ENCODE measurements around the gene CST4.
"Not testable (repeated sequence)": the region's sequence is repeated elsewhere in the genome, so short reads cannot be mapped to it uniquely, and the experiment has no call there.

The CST4 gene

GRCh38 chr20:23673209-23673608, 15.6 kb downstream of the CST4 start:
- no peak overlapping the region for H3K4me3 Mint-ChIP-seq
- ATAC-seq (no peak), DNase-seq (ENCODE audit: low spot score in 2 of 2) (no peak)
- H3K36me3 Mint-ChIP-seq: no peaks in the 10 kb centered on the region
- H3K4me1 Mint-ChIP-seq: no peaks in the 10 kb centered on the region
- no peaks in the 10 kb centered on the region for H3K9me3 Mint-ChIP-seq
- no peak overlapping the region for H3K27ac Mint-ChIP-seq

GRCh38 chr20:23672158-23672557, 16.7 kb downstream of the CST4 start:
- ATAC-seq: no peak
- Mint-ChIP-seq H3K9me3 (no peaks in the 10 kb centered on the region), H3K4me3 (no peak overlapping the region), H3K36me3 (no peaks in the 10 kb centered on the region), H3K27ac (no peak overlapping the region), H3K4me1 (no peaks in the 10 kb centered on the region)
- no peak for DNase-seq (ENCODE audit: low spot score in 2 of 2)

- Mint-ChIP-seq H3K27ac (no peak overlapping the region), H3K36me3 (no peaks in the 10 kb centered on the region), H3K4me3 (no peak overlapping the region), H3K4me1 (no peaks in the 10 kb centered on the region), H3K9me3 (no peaks in the 10 kb centered on the region)
- DNase-seq (ENCODE audit: low spot score in 2 of 2): no peak
- ATAC-seq: no peak
Observed at GRCh38 chr20:23671479-23671878, 17.4 kb downstream of the CST4 start.

GRCh38 chr20:23670361-23670760, 18.5 kb downstream of the CST4 start:
- no peak overlapping the region for H3K27ac Mint-ChIP-seq
- no peak overlapping the region for H3K4me3 Mint-ChIP-seq
- DNase-seq (ENCODE audit: low spot score in 2 of 2): no peak
- no peaks in the 10 kb centered on the region for H3K4me1 Mint-ChIP-seq
- no peak for ATAC-seq
- no peaks in the 10 kb centered on the region for H3K9me3 Mint-ChIP-seq
- no peaks in the 10 kb centered on the region for H3K36me3 Mint-ChIP-seq

GRCh38 chr20:23669866-23670265, 19.0 kb downstream of the CST4 start:
- no peak for DNase-seq (ENCODE audit: low spot score in 2 of 2)
- H3K27ac Mint-ChIP-seq: no peak overlapping the region
- ATAC-seq: peak; percentile 6
- H3K4me1 Mint-ChIP-seq: no peaks in the 10 kb centered on the region
- no peak overlapping the region for H3K4me3 Mint-ChIP-seq
- no peaks in the 10 kb centered on the region for H3K36me3 Mint-ChIP-seq
- H3K9me3 Mint-ChIP-seq: no peaks in the 10 kb centered on the region

GRCh38 chr20:23669327-23669726, 19.5 kb downstream of the CST4 start:
- no peaks in the 10 kb centered on the region for H3K4me1 Mint-ChIP-seq
- no peak overlapping the region for H3K4me3 Mint-ChIP-seq
- H3K27ac Mint-ChIP-seq: no peak overlapping the region
- DNase-seq (ENCODE audit: low spot score in 2 of 2) (no peak), ATAC-seq (no peak)
- H3K36me3 Mint-ChIP-seq: no peaks in the 10 kb centered on the region
- no peaks in the 10 kb centered on the region for H3K9me3 Mint-ChIP-seq

GRCh38 chr20:23668477-23668951, 20.3 kb downstream of the CST4 start:
- no peaks in the 10 kb centered on the region for H3K36me3 Mint-ChIP-seq
- no peak overlapping the region for H3K27ac Mint-ChIP-seq
- no peaks in the 10 kb centered on the region for H3K9me3 Mint-ChIP-seq
- peak; percentile 27 to 74 for DNase-seq (ENCODE audit: low spot score in 2 of 2)
- no peaks in the 10 kb centered on the region for H3K4me1 Mint-ChIP-seq
- ATAC-seq: peak; percentile 59
- no peak overlapping the region for H3K4me3 Mint-ChIP-seq

GRCh38 chr20:23667666-23668065, 21.2 kb downstream of the CST4 start:
- no peaks in the 10 kb centered on the region for H3K9me3 Mint-ChIP-seq
- ATAC-seq (no peak), DNase-seq (ENCODE audit: low spot score in 2 of 2) (no peak)
- no peaks in the 10 kb centered on the region for H3K4me1 Mint-ChIP-seq
- H3K4me3 Mint-ChIP-seq: no peak overlapping the region
- H3K27ac Mint-ChIP-seq: no peak overlapping the region
- H3K36me3 Mint-ChIP-seq: no peaks in the 10 kb centered on the region

GRCh38 chr20:23666698-23667097, 22.1 kb downstream of the CST4 start:
- Mint-ChIP-seq H3K4me1 (no peaks in the 10 kb centered on the region), H3K36me3 (no peaks in the 10 kb centered on the region), H3K27ac (no peak overlapping the region), H3K4me3 (no peak overlapping the region), H3K9me3 (no peaks in the 10 kb centered on the region)
- no peak for DNase-seq (ENCODE audit: low spot score in 2 of 2)
- ATAC-seq: no peak

GRCh38 chr20:23666189-23666588, 22.6 kb downstream of the CST4 start:
- Mint-ChIP-seq H3K9me3 (no peaks in the 10 kb centered on the region), H3K27ac (no peak overlapping the region), H3K4me3 (no peak overlapping the region), H3K4me1 (no peaks in the 10 kb centered on the region), H3K36me3 (no peaks in the 10 kb centered on the region)
- DNase-seq (ENCODE audit: low spot score in 2 of 2) (no peak), ATAC-seq (no peak)

GRCh38 chr20:23664954-23665353, 23.9 kb downstream of the CST4 start:
- DNase-seq (ENCODE audit: low spot score in 2 of 2) (no peak), ATAC-seq (no peak)
- Mint-ChIP-seq H3K4me1 (no peaks in the 10 kb centered on the region), H3K4me3 (no peak overlapping the region), H3K36me3 (no peaks in the 10 kb centered on the region), H3K27ac (no peak overlapping the region), H3K9me3 (no peaks in the 10 kb centered on the region)

GRCh38 chr20:23664046-23664445, 24.8 kb downstream of the CST4 start:
- not testable (repeated sequence) for H3K4me3 Mint-ChIP-seq; DNase-seq (ENCODE audit: low spot score in 2 of 2); H3K36me3 Mint-ChIP-seq; ATAC-seq; H3K9me3 Mint-ChIP-seq; H3K27ac Mint-ChIP-seq; H3K4me1 Mint-ChIP-seq

GRCh38 chr20:23663180-23663579, 25.7 kb downstream of the CST4 start:
- no peaks in the 10 kb centered on the region for H3K9me3 Mint-ChIP-seq
- no peaks in the 10 kb centered on the region for H3K36me3 Mint-ChIP-seq
- no peaks in the 10 kb centered on the region for H3K4me1 Mint-ChIP-seq
- no peak overlapping the region for H3K27ac Mint-ChIP-seq
- DNase-seq (ENCODE audit: low spot score in 2 of 2): no peak
- no peak overlapping the region for H3K4me3 Mint-ChIP-seq
- ATAC-seq: no peak

GRCh38 chr20:23662276-23662870, 26.5 kb downstream of the CST4 start:
- H3K9me3 Mint-ChIP-seq: no peaks in the 10 kb centered on the region
- H3K4me1 Mint-ChIP-seq: no peaks in the 10 kb centered on the region
- H3K4me3 Mint-ChIP-seq: no peak overlapping the region
- no peak overlapping the region for H3K27ac Mint-ChIP-seq
- DNase-seq (ENCODE audit: low spot score in 2 of 2) (no peak), ATAC-seq (no peak)
- no peaks in the 10 kb centered on the region for H3K36me3 Mint-ChIP-seq

- no peak overlapping the region for H3K27ac Mint-ChIP-seq
- H3K36me3 Mint-ChIP-seq: no peaks in the 10 kb centered on the region
- no peaks in the 10 kb centered on the region for H3K9me3 Mint-ChIP-seq
- no peak for ATAC-seq
- no peaks in the 10 kb centered on the region for H3K4me1 Mint-ChIP-seq
- no peak overlapping the region for H3K4me3 Mint-ChIP-seq
- no peak for DNase-seq (ENCODE audit: low spot score in 2 of 2)
Observed at GRCh38 chr20:23661002-23661429, 27.8 kb downstream of the CST4 start.

GRCh38 chr20:23659989-23660837, 28.6 kb downstream of the CST4 start:
- no peak overlapping the region for H3K4me3 Mint-ChIP-seq
- no peaks in the 10 kb centered on the region for H3K36me3 Mint-ChIP-seq
- DNase-seq (ENCODE audit: low spot score in 2 of 2) (no peak), ATAC-seq (peak; percentile 11)
- no peaks in the 10 kb centered on the region for H3K4me1 Mint-ChIP-seq
- H3K27ac Mint-ChIP-seq: no peak overlapping the region
- no peaks in the 10 kb centered on the region for H3K9me3 Mint-ChIP-seq
